HEK293 (cell line): ENCODE measurements around the gene LRP1B.

Source experiments
- CTCF ChIA-PET: fragments of 350-600 bp; formaldehyde crosslinking; extraction: SDS; loops from one replicate; lab custom pipeline; 2021; ENCODE audit warnings: antibody characterized with exemption; lab: Yijun Ruan, JAX
- POLR2A ChIA-PET: fragments of 300-600 bp; formaldehyde crosslinking; extraction: SDS; loops from one replicate; lab custom pipeline; 2020; ENCODE audit warnings: antibody characterized with exemption, inconsistent platforms; lab: Yijun Ruan, JAX
- H3K27ac ChIP-seq: fragments of 200-500 bp; sonication (Bioruptor generic); 2 replicates; pipeline ENCODE4 v1.5.1; 2014; ENCODE audit warnings: low read depth, low read length, control low read depth, inconsistent platforms; ENCODE audit errors: extremely low read depth
- H3K36me3 ChIP-seq, 2 experiments: fragments of 200-500 bp in 1 of 2; sonication (Bioruptor generic) in 1 of 2; 1 replicate in 1 of 2; 2 replicates in 1 of 2; pipeline ENCODE4 v1.5.1; 2014 to 2017; ENCODE audit warnings: inconsistent platforms in 2 of 2, low read length in 2 of 2; ENCODE audit not compliant: control insufficient read depth in 2 of 2, insufficient read depth in 1 of 2
- H3K4me1 ChIP-seq: fragments of 200-500 bp; sonication (Bioruptor generic); 2 replicates; pipeline ENCODE4 v1.5.1; 2014; ENCODE audit warnings: mild to moderate bottlenecking, low read length, inconsistent platforms; ENCODE audit not compliant: control insufficient read depth, insufficient read depth
- H3K4me3 ChIP-seq: 2 replicates; pipeline ENCODE4 v1.5.1; 2011; ENCODE audit warnings: low read depth, mild to moderate bottlenecking, control low read depth, low read length, moderate library complexity
- H3K9me3 ChIP-seq: fragments of 200-500 bp; sonication (Bioruptor generic); 2 replicates; pipeline ENCODE4 v1.5.1; 2014; ENCODE audit warnings: low read depth, low read length, inconsistent platforms; ENCODE audit not compliant: control insufficient read depth, insufficient read depth
- BCL11B ChIP-seq: fragments of 450-650 bp; formaldehyde crosslinking; IDR thresholded peaks from 2 replicates; pipeline ENCODE4 v1.5.1; 2016; ENCODE audit warnings: low read depth, missing biosample characterization, missing genetic modification characterization
- GLI4 ChIP-seq: fragments of 450-650 bp; formaldehyde crosslinking; IDR thresholded peaks from 2 replicates; pipeline ENCODE4 v1.5.1; 2016; ENCODE audit warnings: missing biosample characterization, missing genetic modification characterization
- HOXC10 ChIP-seq: sonication (generic); formaldehyde crosslinking; IDR thresholded peaks from 2 replicates; pipeline ENCODE4 v1.8.1; 2023; ENCODE audit warnings: mild to moderate bottlenecking, missing genetic modification reagents
- KLF8 ChIP-seq: fragments of 450-650 bp; formaldehyde crosslinking; IDR thresholded peaks from 2 replicates; pipeline ENCODE4 v1.5.1; 2016; ENCODE audit warnings: missing biosample characterization, missing genetic modification characterization
- RBAK ChIP-seq: fragments of 450-650 bp; formaldehyde crosslinking; IDR thresholded peaks from 2 replicates; pipeline ENCODE4 v1.5.1; 2016; ENCODE audit warnings: missing biosample characterization, missing genetic modification characterization
- SALL2 ChIP-seq: fragments of 450-650 bp; formaldehyde crosslinking; IDR thresholded peaks from 2 replicates; pipeline ENCODE4 v1.5.0; 2017; ENCODE audit warnings: missing biosample characterization, mild to moderate bottlenecking, missing genetic modification characterization, borderline replicate concordance
- SETDB1 ChIP-seq: IDR thresholded peaks from one replicate; pipeline ENCODE4 v1.6.1; 2017; ENCODE audit warnings: mild to moderate bottlenecking, low read length, moderate library complexity, mixed read lengths; ENCODE audit not compliant: insufficient read length
- ZBTB1 ChIP-seq: fragments of 450-650 bp; formaldehyde crosslinking; IDR thresholded peaks from 2 replicates; pipeline ENCODE4 v1.5.1; 2016; ENCODE audit warnings: missing biosample characterization, missing genetic modification characterization
- ZFP41 ChIP-seq: fragments of 450-650 bp; formaldehyde crosslinking; IDR thresholded peaks from 2 replicates; pipeline ENCODE4 v1.5.1; 2016; ENCODE audit warnings: missing biosample characterization, missing genetic modification characterization, borderline replicate concordance
- ZNF121 ChIP-seq: fragments of 450-650 bp; formaldehyde crosslinking; IDR thresholded peaks from 2 replicates; pipeline ENCODE4 v1.5.1; 2016; ENCODE audit warnings: missing biosample characterization, missing genetic modification characterization
- ZNF155 ChIP-seq: fragments of 450-650 bp; formaldehyde crosslinking; IDR thresholded peaks from 2 replicates; pipeline ENCODE4 v1.5.1; 2016; ENCODE audit warnings: missing biosample characterization, missing genetic modification characterization
- ZNF16 ChIP-seq: fragments of 450-650 bp; formaldehyde crosslinking; IDR thresholded peaks from 2 replicates; pipeline ENCODE4 v1.5.1; 2016; ENCODE audit warnings: low read depth, missing biosample characterization, missing genetic modification characterization
- ZNF175 ChIP-seq: fragments of 450-650 bp; formaldehyde crosslinking; IDR thresholded peaks from 2 replicates; pipeline ENCODE4 v1.5.1; 2016; ENCODE audit warnings: missing biosample characterization, missing genetic modification characterization
- ZNF202 ChIP-seq: fragments of 450-650 bp; formaldehyde crosslinking; IDR thresholded peaks from 2 replicates; pipeline ENCODE4 v1.5.1; 2016; ENCODE audit warnings: missing biosample characterization, missing genetic modification characterization, borderline replicate concordance
- ZNF221 ChIP-seq: fragments of 450-650 bp; formaldehyde crosslinking; IDR thresholded peaks from 2 replicates; pipeline ENCODE4 v1.5.1; 2017; ENCODE audit warnings: missing biosample characterization, missing genetic modification characterization, borderline replicate concordance
- ZNF292 ChIP-seq: fragments of 450-650 bp; formaldehyde crosslinking; IDR thresholded peaks from 2 replicates; pipeline ENCODE4 v1.5.1; 2016; ENCODE audit warnings: low read depth, missing biosample characterization, missing genetic modification characterization, borderline replicate concordance
- ZNF341 ChIP-seq: fragments of 450-650 bp; formaldehyde crosslinking; IDR thresholded peaks from 2 replicates; pipeline ENCODE4; 2016; ENCODE audit warnings: low read depth, missing biosample characterization, missing genetic modification characterization
- ZNF354C ChIP-seq: fragments of 450-650 bp; formaldehyde crosslinking; IDR thresholded peaks from 2 replicates; pipeline ENCODE4 v1.5.1; 2016; ENCODE audit warnings: missing biosample characterization, missing genetic modification characterization, low read depth, borderline replicate concordance
- ZNF366 ChIP-seq: fragments of 450-650 bp; formaldehyde crosslinking; conservative IDR thresholded peaks from 2 replicates; pipeline ENCODE4 v1.5.1; 2016; ENCODE audit warnings: missing biosample characterization, missing genetic modification characterization
- ZNF621 ChIP-seq: fragments of 450-650 bp; formaldehyde crosslinking; IDR thresholded peaks from 2 replicates; pipeline ENCODE4 v1.5.1; 2017; ENCODE audit warnings: missing biosample characterization, missing genetic modification characterization
- ZNF777 ChIP-seq: fragments of 450-650 bp; formaldehyde crosslinking; IDR thresholded peaks from 2 replicates; pipeline ENCODE4 v1.5.1; 2017; ENCODE audit warnings: missing biosample characterization, missing genetic modification characterization, borderline replicate concordance
- ZNF843 ChIP-seq: fragments of 450-650 bp; formaldehyde crosslinking; IDR thresholded peaks from 2 replicates; pipeline ENCODE4 v1.5.1; 2016; ENCODE audit warnings: missing biosample characterization, missing genetic modification characterization
- TF ChIP-seq, protein P1 (sequence below): fragments of 450-650 bp; formaldehyde crosslinking; IDR thresholded peaks from 2 replicates; pipeline ENCODE4 v1.5.1; 2017; ENCODE audit warnings: missing biosample characterization, missing genetic modification characterization
- TF ChIP-seq, protein P2 (sequence below): fragments of 450-650 bp; formaldehyde crosslinking; IDR thresholded peaks from 2 replicates; pipeline ENCODE4 v1.5.1; 2016; ENCODE audit warnings: missing biosample characterization, missing genetic modification characterization
- TF ChIP-seq, protein P3 (sequence below): fragments of 450-650 bp; formaldehyde crosslinking; IDR thresholded peaks from 2 replicates; pipeline ENCODE4 v1.5.1; 2016; ENCODE audit warnings: missing biosample characterization, missing genetic modification characterization
- TF ChIP-seq, protein P4 (sequence below): fragments of 450-650 bp; formaldehyde crosslinking; IDR thresholded peaks from 2 replicates; pipeline ENCODE4 v1.5.1; 2017; ENCODE audit warnings: missing biosample characterization, missing genetic modification characterization
- TF ChIP-seq, protein P5 (sequence below): fragments of 450-650 bp; formaldehyde crosslinking; IDR thresholded peaks from 2 replicates; pipeline ENCODE4 v1.5.1; 2016; ENCODE audit warnings: missing biosample characterization, missing genetic modification characterization

The LRP1B gene

DNA sequence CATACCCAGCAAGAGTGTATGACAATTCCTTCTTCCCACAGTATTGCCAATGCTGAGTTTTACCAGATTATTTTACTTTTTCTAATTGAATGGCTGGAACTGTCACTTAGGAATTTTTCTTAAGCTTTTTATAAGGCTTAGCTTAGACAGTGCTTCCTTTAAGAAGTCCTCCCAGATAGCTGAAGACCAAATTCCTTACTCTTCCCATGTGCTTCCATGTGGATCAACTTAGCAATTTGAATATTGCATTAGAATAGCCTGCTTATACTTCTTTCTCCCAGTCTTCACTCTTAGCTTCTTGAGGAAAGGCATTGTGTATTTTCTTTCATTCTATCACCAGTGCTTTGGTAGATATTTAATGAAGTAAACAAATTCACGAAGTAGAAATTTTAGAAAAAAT is 1144.4 kb downstream of the LRP1B start:
- no peaks in the 10 kb centered on the region for H3K4me1 ChIP-seq
- no peak overlapping the region for H3K4me3 ChIP-seq
- ChIA-PET POLR2A (no interaction called here), CTCF (no interaction called here)
- TF ChIP-seq, protein P1, sequence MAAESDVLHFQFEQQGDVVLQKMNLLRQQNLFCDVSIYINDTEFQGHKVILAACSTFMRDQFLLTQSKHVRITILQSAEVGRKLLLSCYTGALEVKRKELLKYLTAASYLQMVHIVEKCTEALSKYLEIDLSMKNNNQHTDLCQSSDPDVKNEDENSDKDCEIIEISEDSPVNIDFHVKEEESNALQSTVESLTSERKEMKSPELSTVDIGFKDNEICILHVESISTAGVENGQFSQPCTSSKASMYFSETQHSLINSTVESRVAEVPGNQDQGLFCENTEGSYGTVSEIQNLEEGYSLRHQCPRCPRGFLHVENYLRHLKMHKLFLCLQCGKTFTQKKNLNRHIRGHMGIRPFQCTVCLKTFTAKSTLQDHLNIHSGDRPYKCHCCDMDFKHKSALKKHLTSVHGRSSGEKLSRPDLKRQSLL (tag by site-specific recombination): no peak
- TF ChIP-seq ZNF221 (tag by site-specific recombination): no peak
- TF ChIP-seq ZNF843 (tag by site-specific recombination): no peak
- TF ChIP-seq ZNF155 (tag by site-specific recombination): no peak
- TF ChIP-seq KLF8 (tag by site-specific recombination): no peak
- no peak for TF ChIP-seq ZBTB1
- TF ChIP-seq RBAK (tag by site-specific recombination): no peak
- TF ChIP-seq ZNF341: no peak
- TF ChIP-seq ZFP41 (tag by site-specific recombination): no peak
- TF ChIP-seq, protein P2, sequence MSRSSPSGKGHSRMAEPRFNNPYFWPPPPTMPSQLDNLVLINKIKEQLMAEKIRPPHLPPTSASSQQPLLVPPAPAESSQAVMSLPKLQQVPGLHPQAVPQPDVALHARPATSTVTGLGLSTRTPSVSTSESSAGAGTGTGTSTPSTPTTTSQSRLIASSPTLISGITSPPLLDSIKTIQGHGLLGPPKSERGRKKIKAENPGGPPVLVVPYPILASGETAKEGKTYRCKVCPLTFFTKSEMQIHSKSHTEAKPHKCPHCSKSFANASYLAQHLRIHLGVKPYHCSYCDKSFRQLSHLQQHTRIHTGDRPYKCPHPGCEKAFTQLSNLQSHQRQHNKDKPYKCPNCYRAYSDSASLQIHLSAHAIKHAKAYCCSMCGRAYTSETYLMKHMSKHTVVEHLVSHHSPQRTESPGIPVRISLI (tag by site-specific recombination): no peak
- TF ChIP-seq HOXC10 (CRISPR knock-in tag): no peak
- no peak for TF ChIP-seq ZNF202 (tag by site-specific recombination)
- no peak for TF ChIP-seq ZNF777
- no peak for TF ChIP-seq BCL11B
- TF ChIP-seq, protein P3, sequence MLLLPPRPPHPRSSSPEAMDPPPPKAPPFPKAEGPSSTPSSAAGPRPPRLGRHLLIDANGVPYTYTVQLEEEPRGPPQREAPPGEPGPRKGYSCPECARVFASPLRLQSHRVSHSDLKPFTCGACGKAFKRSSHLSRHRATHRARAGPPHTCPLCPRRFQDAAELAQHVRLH (tag by site-specific recombination): no peak
- no peak for TF ChIP-seq SALL2
- no peak for TF ChIP-seq ZNF292 (tag by site-specific recombination)
- no peak for TF ChIP-seq ZNF175 (tag by site-specific recombination)
- no peaks in the 10 kb centered on the region for H3K36me3 ChIP-seq
- H3K27ac ChIP-seq: no peak overlapping the region
- H3K9me3 ChIP-seq: no peaks in the 10 kb centered on the region

DNA sequence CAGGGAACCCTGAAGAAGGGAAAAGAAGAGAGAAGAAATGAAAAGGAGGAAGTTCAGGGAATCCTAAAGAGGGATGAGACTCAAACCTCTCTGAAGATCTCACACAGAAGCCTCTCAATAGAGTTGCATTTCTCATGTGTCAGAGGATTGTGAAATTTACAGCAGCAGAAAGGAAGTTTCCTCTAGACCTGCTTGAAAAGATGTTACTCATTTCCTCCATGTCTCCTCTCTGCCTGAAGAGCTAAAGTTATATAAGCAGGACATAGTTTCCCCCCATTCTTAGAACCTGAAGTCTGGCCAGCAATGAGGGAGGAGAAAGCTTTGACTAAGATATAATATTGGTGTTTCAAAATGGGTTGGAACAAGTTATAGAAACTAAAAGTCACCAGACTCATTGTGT is 1155.6 kb downstream of the LRP1B start:
- CTCF ChIA-PET: no interaction called here
- Histone ChIP-seq H3K4me1 (no peaks in the 10 kb centered on the region), H3K9me3 (no peaks in the 10 kb centered on the region)
- POLR2A ChIA-PET: no interaction called here
- TF ChIP-seq BCL11B (no peak), ZNF354C (tag by site-specific recombination) (no peak), ZNF121 (tag by site-specific recombination) (no peak), SETDB1 (no peak), ZNF621 (tag by site-specific recombination) (no peak), ZNF366 (tag by site-specific recombination) (no peak), GLI4 (tag by site-specific recombination) (no peak), ZNF16 (tag by site-specific recombination) (no peak)
- TF ChIP-seq, protein P4, sequence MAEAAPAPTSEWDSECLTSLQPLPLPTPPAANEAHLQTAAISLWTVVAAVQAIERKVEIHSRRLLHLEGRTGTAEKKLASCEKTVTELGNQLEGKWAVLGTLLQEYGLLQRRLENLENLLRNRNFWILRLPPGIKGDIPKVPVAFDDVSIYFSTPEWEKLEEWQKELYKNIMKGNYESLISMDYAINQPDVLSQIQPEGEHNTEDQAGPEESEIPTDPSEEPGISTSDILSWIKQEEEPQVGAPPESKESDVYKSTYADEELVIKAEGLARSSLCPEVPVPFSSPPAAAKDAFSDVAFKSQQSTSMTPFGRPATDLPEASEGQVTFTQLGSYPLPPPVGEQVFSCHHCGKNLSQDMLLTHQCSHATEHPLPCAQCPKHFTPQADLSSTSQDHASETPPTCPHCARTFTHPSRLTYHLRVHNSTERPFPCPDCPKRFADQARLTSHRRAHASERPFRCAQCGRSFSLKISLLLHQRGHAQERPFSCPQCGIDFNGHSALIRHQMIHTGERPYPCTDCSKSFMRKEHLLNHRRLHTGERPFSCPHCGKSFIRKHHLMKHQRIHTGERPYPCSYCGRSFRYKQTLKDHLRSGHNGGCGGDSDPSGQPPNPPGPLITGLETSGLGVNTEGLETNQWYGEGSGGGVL (tag by site-specific recombination): no peak
- TF ChIP-seq, protein P1 (tag by site-specific recombination): no peak
- TF ChIP-seq, protein P5, sequence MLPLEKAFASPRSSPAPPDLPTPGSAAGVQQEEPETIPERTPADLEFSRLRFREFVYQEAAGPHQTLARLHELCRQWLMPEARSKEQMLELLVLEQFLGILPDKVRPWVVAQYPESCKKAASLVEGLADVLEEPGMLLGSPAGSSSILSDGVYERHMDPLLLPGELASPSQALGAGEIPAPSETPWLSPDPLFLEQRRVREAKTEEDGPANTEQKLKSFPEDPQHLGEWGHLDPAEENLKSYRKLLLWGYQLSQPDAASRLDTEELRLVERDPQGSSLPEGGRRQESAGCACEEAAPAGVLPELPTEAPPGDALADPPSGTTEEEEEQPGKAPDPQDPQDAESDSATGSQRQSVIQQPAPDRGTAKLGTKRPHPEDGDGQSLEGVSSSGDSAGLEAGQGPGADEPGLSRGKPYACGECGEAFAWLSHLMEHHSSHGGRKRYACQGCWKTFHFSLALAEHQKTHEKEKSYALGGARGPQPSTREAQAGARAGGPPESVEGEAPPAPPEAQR (tag by site-specific recombination): no peak
- TF ChIP-seq, all 188 proteins: peak for 0
- H3K36me3 ChIP-seq: no peaks in the 10 kb centered on the region
- H3K27ac ChIP-seq: no peak overlapping the region
- no peak overlapping the region for H3K4me3 ChIP-seq
